Endothelial cell of umbilical vein (primary cell): ENCODE results near the gene RRM2. TPM values are rescaled to one million over a fixed set of nuclear protein-coding genes. Genes with fewer than 3 reads are reported as not detected.

Source experiments
- BruUV-seq: library from RNA; stranded (reverse); fragments of 400-500 nt; replicated peaks from 2 replicates; lab custom pipeline; 2021; lab: Mats Ljungman, UMichigan
- CTCF ChIA-PET: fragments of 300-600, 350-600 bp; sonication (Branson Sonifier 250); formaldehyde crosslinking; loops from one replicate; lab custom pipeline; 2021; ENCODE audit warnings: antibody characterized with exemption, inconsistent platforms; lab: Charles Lee
- POLR2A ChIA-PET: fragments of 300-600, 350-600 bp; sonication (Branson Sonifier 250); formaldehyde crosslinking; loops from one replicate; lab custom pipeline; 2021; ENCODE audit warnings: antibody characterized with exemption, inconsistent platforms; lab: Charles Lee
- DNase-seq: peaks from one replicate; pipeline ENCODE4 v3.0.0-alpha.2; 2011; ENCODE audit warnings: low read depth, low spot score
- FAIRE-seq: peaks from 2 replicates; lab custom pipeline; 2011; peaks lifted over from hg19 to GRCh38; lab: Jason Lieb, UNC
- H2AFZ ChIP-seq: 2 replicates; pipeline ENCODE4 v1.6.0; 2012; ENCODE audit warnings: low read depth, low read length, control low read depth, inconsistent platforms
- H3K27ac ChIP-seq: 2 replicates; pipeline ENCODE4 v1.5.1; 2011; ENCODE audit warnings: low read depth, mild to moderate bottlenecking, control low read depth, low read length, moderate library complexity; ENCODE audit not compliant: insufficient read depth
- H3K27me3 ChIP-seq, 2 experiments: 2 replicates each; pipeline versions ENCODE4 v1.6.0 to v1.6.1; 2011; ENCODE audit warnings: low read length in 2 of 2, mixed read lengths in 1 of 2; ENCODE audit not compliant: control insufficient read depth in 2 of 2, insufficient read depth in 2 of 2
- H3K36me3 ChIP-seq, 2 experiments: 2 replicates in 1 of 2; 3 replicates in 1 of 2; pipeline ENCODE4 v1.5.1; 2011; ENCODE audit warnings: low read length in 2 of 2, mild to moderate bottlenecking in 1 of 2, moderate library complexity in 1 of 2; ENCODE audit not compliant: control insufficient read depth in 2 of 2, insufficient read depth in 2 of 2; ENCODE audit errors: extremely low read depth in 1 of 2
- H3K4me1 ChIP-seq: 3 replicates; pipeline ENCODE4 v1.5.1; 2011; ENCODE audit warnings: mild to moderate bottlenecking, low read length; ENCODE audit not compliant: control insufficient read depth, insufficient read depth; ENCODE audit errors: extremely low read depth
- H3K4me2 ChIP-seq: 2 replicates; pipeline ENCODE4 v1.6.1; 2011; ENCODE audit warnings: low read length, control low read depth, mixed read lengths; ENCODE audit not compliant: insufficient read depth
- H3K4me3 ChIP-seq, 3 experiments: fragments of 200-600 bp in 1 of 3; sonication (generic), shearing (Covaris generic) in 1 of 3; replicated peaks in 1 of 3; 2 replicates each; pipeline ENCODE4 v1.5.1; 2011 to 2016; ENCODE audit warnings: control low read depth in 3 of 3, low read length in 3 of 3, mild to moderate bottlenecking in 2 of 3, inconsistent platforms in 1 of 3, low read depth in 1 of 3, moderate library complexity in 1 of 3; ENCODE audit not compliant: insufficient read depth in 1 of 3
- H3K79me2 ChIP-seq: 2 replicates; pipeline ENCODE4 v1.6.0; 2012; ENCODE audit warnings: low read length, inconsistent platforms; ENCODE audit not compliant: control insufficient read depth, insufficient read depth
- H3K9ac ChIP-seq: replicated peaks from 2 replicates; pipeline ENCODE3; 2011; ENCODE audit warnings: low read length, control low read depth; ENCODE audit not compliant: insufficient read depth; ENCODE audit errors: extremely low read depth
- H3K9me1 ChIP-seq: replicated peaks from 3 replicates; pipeline ENCODE4 v1.6.0; 2011; ENCODE audit warnings: mild to moderate bottlenecking, low read length; ENCODE audit not compliant: control insufficient read depth, insufficient read depth; ENCODE audit errors: extremely low read depth
- H3K9me3 ChIP-seq: replicated peaks from 2 replicates; pipeline ENCODE4 v1.5.1; 2012; ENCODE audit warnings: low read length, inconsistent platforms; ENCODE audit not compliant: control insufficient read depth, insufficient read depth
- H4K20me1 ChIP-seq: replicated peaks from 2 replicates; pipeline ENCODE3; 2011; ENCODE audit warnings: mild to moderate bottlenecking, low read length; ENCODE audit not compliant: control insufficient read depth, insufficient read depth; ENCODE audit errors: extremely low read depth
- CTCF ChIP-seq, 2 donors: IDR thresholded peaks; 1 replicate in 1 of 2; 2 replicates in 1 of 2; pipeline ENCODE4 v1.5.1; 2011; ENCODE audit warnings: low read length in 2 of 2, mild to moderate bottlenecking in 2 of 2, moderate library complexity in 2 of 2, control low read depth in 1 of 2, inconsistent platforms in 1 of 2, low read depth in 1 of 2; ENCODE audit not compliant: insufficient read depth in 1 of 2; ENCODE audit errors: extremely low read depth in 1 of 2
- EZH2 ChIP-seq: IDR thresholded peaks from 2 replicates; pipeline ENCODE4 v1.6.1; 2012; ENCODE audit warnings: borderline replicate concordance, low read depth, mild to moderate bottlenecking, moderate library complexity, low read length, inconsistent platforms; ENCODE audit not compliant: severe bottlenecking
- FOS ChIP-seq: IDR thresholded peaks from 2 replicates; pipeline ENCODE4 v1.6.1; 2011; ENCODE audit warnings: mild to moderate bottlenecking, low read length, moderate library complexity, borderline replicate concordance; ENCODE audit not compliant: insufficient read depth
- GATA2 ChIP-seq: IDR thresholded peaks from 2 replicates; pipeline ENCODE4 v1.7.0; 2011; ENCODE audit warnings: low read depth, mild to moderate bottlenecking, moderate library complexity, mixed read lengths, low read length; ENCODE audit not compliant: insufficient read length, insufficient read depth
- JUN ChIP-seq: IDR thresholded peaks from 2 replicates; pipeline ENCODE4 v1.6.1; 2011; ENCODE audit warnings: borderline replicate concordance, low read depth; ENCODE audit not compliant: insufficient read length, insufficient read depth
- MAX ChIP-seq: IDR thresholded peaks from 2 replicates; pipeline ENCODE4 v1.6.1; 2011; ENCODE audit not compliant: insufficient read depth, insufficient read length
- MYC ChIP-seq: IDR thresholded peaks from one replicate; pipeline ENCODE4 v1.6.1; 2011; ENCODE audit warnings: mild to moderate bottlenecking, low read depth, low read length
- POLR2A ChIP-seq: IDR thresholded peaks from 2 replicates; pipeline ENCODE4 v1.6.1; 2012; ENCODE audit warnings: low read depth, mild to moderate bottlenecking, control low read depth, low read length
- POLR2AphosphoS5 ChIP-seq: IDR thresholded peaks from 2 replicates; pipeline ENCODE4 v1.6.1; 2012; ENCODE audit warnings: low read depth, mild to moderate bottlenecking, control low read depth, low read length, moderate library complexity; ENCODE audit not compliant: insufficient read depth
- dilution Hi-C: fragments of 300-500 bp; cut with MboI; formaldehyde crosslinking; loops from one replicate; pipeline ENCODE4 v1.15.0; 2019; ENCODE audit warnings: low sequenced_read_pairs; ENCODE audit not compliant: extremely low pct_ligation_motif_present
- intact Hi-C: fragments of 100-400 bp; cut with micrococcal nuclease; formaldehyde crosslinking; loops from one replicate; pipeline ENCODE4 v1.10.0; 2022
- polyA plus RNA-seq, 4 experiments: library from polyadenylated mRNA; depleted of rRNA in 3 of 4; stranded (reverse) in 3 of 4; unstranded in 1 of 4; fragments of >200 nt; gene quantifications; 2 replicates each; pipeline versions ENCODE4 v1.2.1 to v1.2.3, GENCODE V29; 2011 to 2012; ENCODE audit warnings: missing spikeins in 1 of 4
- total RNA-seq: library from RNA; stranded (reverse); gene quantifications from 2 replicates; pipeline ENCODE4 v1.2.3, GENCODE V29; 2021

RRM2 gene
- total and polyA plus RNA-seq, 2 donors (not counting 3 experiments of a cell fraction or from before 2014, with no cell fraction given): 40.9 to 246 TPM

GRCh38 chr2:10086950-10087349 is 35.6 kb upstream of the RRM2 start:
- Histone ChIP-seq H3K9me1 (no peaks in the 10 kb centered on the region), H3K4me2 (no peak overlapping the region), H3K79me2 (no peaks in the 10 kb centered on the region), H3K27me3 (peaks cover 46 to 50% of the 10 kb centered on the region in 2 experiments), H3K4me1 (no peaks in the 10 kb centered on the region), H3K36me3 (no peaks in the 10 kb centered on the region), H3K9ac (no peak overlapping the region), H3K9me3 (no peaks in the 10 kb centered on the region), H3K4me3 (no peak overlapping the region), H4K20me1 (no peaks in the 10 kb centered on the region), H3K27ac (no peak overlapping the region), H2AFZ (no peak overlapping the region)
- TF ChIP-seq MAX (no peak), POLR2A (no peak), POLR2AphosphoS5 (no peak), CTCF (IDR thresholded peaks at IDR 0.05; ENCODE audit: extremely low read depth in 1 of 2, insufficient read depth in 1 of 2, low read depth in 1 of 2, low read length in 2 of 2) (no peak), JUN (no peak), FOS (no peak), GATA2 (no peak), EZH2 (no peak), MYC (no peak)
- dilution Hi-C loops (no loop called here), intact Hi-C loops (no loop called here)
- FAIRE-seq (no peak), DNase-seq (no peak)
- ChIA-PET POLR2A (interaction anchor here (0.7 kb wide), 1 partner anchor 31 kb away, joined by 8 read pairs; no protein-coding TSS in a partner anchor), CTCF (interaction anchor here (1.6 to 20.2 kb wide), 3 partner anchors 10 to 32 kb away, joined by 4 to 485 read pairs (median 16); no protein-coding TSS in a partner anchor)
- BruUV-seq: no TSS peak
